Spleen (tissue), 11 donors: Measurements from ENCODE around the gene CCDC91. TPM values are rescaled to one million over a fixed set of nuclear protein-coding genes. Genes with fewer than 3 reads are reported as not detected.

Source experiments
- DNase-seq: peaks from one replicate; pipeline ENCODE4 v3.0.0-alpha.2; 2020
- H3K27ac ChIP-seq, 8 donors: fragments of 200-600 bp; sonication (generic) in 7 of 8; 1 replicate in 4 of 8; 2 replicates in 4 of 8; pipeline versions ENCODE4 v1.5.0 to v1.8.0; 2016 to 2021; ENCODE audit warnings: inconsistent platforms in 4 of 8, mild to moderate bottlenecking in 4 of 8, moderate library complexity in 1 of 8
- H3K27me3 ChIP-seq, 7 donors: fragments of 200-600 bp; sonication (generic) in 6 of 7; replicated peaks in 1 of 7; 1 replicate in 4 of 7; 2 replicates in 3 of 7; pipeline versions ENCODE4 v1.5.0 to v1.8.0; 2016 to 2021; ENCODE audit warnings: inconsistent platforms in 3 of 7, mild to moderate bottlenecking in 1 of 7
- H3K36me3 ChIP-seq, 6 donors: fragments of 200-600 bp; sonication (generic) in 5 of 6; 1 replicate in 4 of 6; 2 replicates in 2 of 6; pipeline versions ENCODE4 v1.5.0 to v1.8.0; 2016 to 2021; ENCODE audit warnings: inconsistent platforms in 2 of 6
- H3K4me1 ChIP-seq, 6 donors: fragments of 200-600 bp; sonication (generic) in 5 of 6; 1 replicate in 3 of 6; 2 replicates in 3 of 6; pipeline versions ENCODE4 v1.5.0 to v1.8.0; 2016 to 2021; ENCODE audit warnings: inconsistent platforms in 3 of 6
- H3K4me3 ChIP-seq, 8 donors: fragments of 200-600 bp; sonication (generic) in 7 of 8; 1 replicate in 4 of 8; 2 replicates in 4 of 8; pipeline versions ENCODE4 v1.5.0 to v1.8.0; 2016 to 2021; ENCODE audit warnings: inconsistent platforms in 4 of 8, mild to moderate bottlenecking in 4 of 8, moderate library complexity in 2 of 8
- H3K9me3 ChIP-seq, 8 donors: fragments of 200-600 bp; sonication (generic) in 7 of 8; 1 replicate in 4 of 8; 2 replicates in 4 of 8; pipeline versions ENCODE4 v1.5.0 to v1.8.0; 2016 to 2021; ENCODE audit warnings: inconsistent platforms in 4 of 8
- CTCF ChIP-seq, 11 experiments: fragments of 200-600 bp in 7 of 11; fragments of 450-650 bp in 4 of 11; sonication (generic) in 4 of 11; IDR thresholded peaks in 8 of 11; conservative IDR thresholded peaks in 3 of 11; 1 replicate in 7 of 11; 2 replicates in 4 of 11; pipeline versions ENCODE4 v1.4.0 to v1.8.0; 2016 to 2021; ENCODE audit warnings: antibody characterized with exemption in 11 of 11, inconsistent platforms in 4 of 11, mild to moderate bottlenecking in 1 of 11
- POLR2A ChIP-seq, 3 donors: fragments of 450-650 bp; IDR thresholded peaks; one replicate each; pipeline ENCODE4 v1.5.1; 2017; ENCODE audit warnings: antibody characterized with exemption in 3 of 3, mild to moderate bottlenecking in 1 of 3
- POLR2AphosphoS5 ChIP-seq, 3 donors: sonication (generic); formaldehyde crosslinking; IDR thresholded peaks; one replicate each; pipeline ENCODE4 v1.5.1; 2017; ENCODE audit warnings: antibody characterized with exemption in 3 of 3
- WGBS, 5 donors: extraction: QIAGEN DNeasy Blood & Tissue Kit in 3 of 5; methylation state at CpG; one replicate each; pipeline versions ENCODE4 v1.1.5 to v1.1.7; 2013 to 2018; 5-methylcytosine and 5-hydroxymethylcytosine counted together
- intact Hi-C: fragments of 100-400 bp; cut with DNase I; formaldehyde crosslinking; loops from one replicate; pipeline ENCODE4 v1.15.0; 2023; ENCODE audit warnings: low total_unique reads
- polyA plus RNA-seq, 3 donors: library from polyadenylated mRNA; stranded (reverse); fragments of 200-250 nt; gene quantifications; one replicate each; pipeline ENCODE4 v1.2.1, GENCODE V29; 2013
- total RNA-seq, 7 donors: library from RNA; depleted of rRNA in 3 of 7; stranded (reverse); fragments of >200 nt in 3 of 7; fragmentation: NEBNext Ultra II Directional in 4 of 7; extraction: Animal tissue kit (Norgen Biotek cat#: 25700) in 4 of 7; gene quantifications; one replicate each; pipeline versions ENCODE4 v1.1.0 to v1.2.1, GENCODE V29; 2016 to 2021
- donor health status: healthy with polysubstance abuse.
- donor health status: DM: no; HTN: no; CAD: no; lungs with moderate emphysema.
- donor health status: DM: no; HTN: no; CAD: no.
- donor health status: Bipolar disorder and iron deficiency.
- donor health status: healthy.
- donor health status: DM: no; HTN: no; CAD: no.
- donor health status: DM: yes; HTN: yes; CAD: no.

The CCDC91 gene
- total and polyA plus RNA-seq, 10 donors = 12.8 to 65.9 (median 43.4) TPM

- H3K27ac ChIP-seq = no peak overlapping the region
- WGBS, 5 donors = 78 to 88% (median 80%) methylated on average over 1 of the region's 1 CpG
- no peak overlapping the region for H3K4me3 ChIP-seq
- no peak for DNase-seq
- no peaks in the 10 kb centered on the region for H3K4me1 ChIP-seq
- no peaks in the 10 kb centered on the region for H3K9me3 ChIP-seq
- no peak for TF ChIP-seq CTCF (IDR thresholded peaks at IDR 0.05 in 8 of 11, conservative IDR thresholded peaks at IDR 0.05 in 3 of 11)
- H3K27me3 ChIP-seq = no peaks in the 10 kb centered on the region
- intact Hi-C loops = no loop called here
- no peaks in the 10 kb centered on the region for H3K36me3 ChIP-seq
Observed at GRCh38 chr12:28173440-28173839, 16.8 kb upstream of the CCDC91 start.

GRCh38 chr12:28175098-28175589, 15.1 kb upstream of the CCDC91 start:
- H3K9me3 ChIP-seq = no peaks in the 10 kb centered on the region
- intact Hi-C loops = no loop called here
- H3K36me3 ChIP-seq = no peaks in the 10 kb centered on the region
- H3K27me3 ChIP-seq = no peaks in the 10 kb centered on the region
- H3K4me1 ChIP-seq = no peaks in the 10 kb centered on the region
- no peak overlapping the region for H3K4me3 ChIP-seq
- 33 to 85% (median 49%) methylated on average over 1 of the region's 1 CpG for WGBS, 5 donors
- no peak overlapping the region for H3K27ac ChIP-seq
- TF ChIP-seq CTCF (IDR thresholded peaks at IDR 0.05 in 8 of 11, conservative IDR thresholded peaks at IDR 0.05 in 3 of 11) (no peak), POLR2AphosphoS5 (IDR thresholded peaks at IDR 0.05) (no peak), POLR2A (IDR thresholded peaks at IDR 0.05) (no peak)
- DNase-seq = no peak

DNA sequence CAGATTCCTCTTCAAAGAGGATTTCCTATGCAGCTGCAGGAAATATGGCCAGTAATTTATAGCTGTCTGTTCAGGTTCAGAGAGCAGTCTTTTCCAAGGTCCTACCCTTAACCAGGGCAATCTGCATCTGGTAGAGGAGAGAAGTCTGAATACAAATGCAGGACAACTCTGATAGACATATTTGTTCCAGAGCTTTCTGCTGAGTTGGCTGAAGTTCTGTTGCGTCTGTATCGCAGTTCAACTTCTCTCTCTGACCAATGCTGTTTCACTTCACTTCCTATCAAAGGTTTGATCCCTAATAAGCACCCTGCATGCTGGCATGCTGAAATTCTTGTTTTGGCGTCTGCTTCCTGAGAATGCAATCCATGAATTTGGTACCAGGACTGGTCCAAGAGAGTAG, 14.0 kb upstream of the CCDC91 start:
- Histone ChIP-seq H3K27ac (no peak overlapping the region), H3K36me3 (no peaks in the 10 kb centered on the region), H3K27me3 (no peaks in the 10 kb centered on the region), H3K4me1 (no peaks in the 10 kb centered on the region), H3K9me3 (no peaks in the 10 kb centered on the region), H3K4me3 (no peak overlapping the region)
- no peak for DNase-seq
- intact Hi-C loops = no loop called here
- TF ChIP-seq POLR2A (IDR thresholded peaks at IDR 0.05) = no peak
- 57 to 79% (median 72%) methylated on average over 3 of the region's 3 CpGs for WGBS, 5 donors

GRCh38 chr12:28177461-28177860, 12.8 kb upstream of the CCDC91 start:
- TF ChIP-seq CTCF (IDR thresholded peaks at IDR 0.05 in 8 of 11, conservative IDR thresholded peaks at IDR 0.05 in 3 of 11) (no peak), POLR2A (IDR thresholded peaks at IDR 0.05) (no peak)
- Histone ChIP-seq H3K4me1 (no peaks in the 10 kb centered on the region), H3K27me3 (no peaks in the 10 kb centered on the region), H3K4me3 (no peak overlapping the region), H3K36me3 (no peaks in the 10 kb centered on the region), H3K27ac (no peak overlapping the region), H3K9me3 (no peaks in the 10 kb centered on the region)
- 77 to 94% (median 79%) methylated on average over 2 of the region's 2 CpGs for WGBS, 5 donors
- DNase-seq = no peak
- intact Hi-C loops = no loop called here

GRCh38 chr12:28177905-28178304, 12.4 kb upstream of the CCDC91 start:
- no peaks in the 10 kb centered on the region for H3K27me3 ChIP-seq
- H3K27ac ChIP-seq = no peak overlapping the region
- no peaks in the 10 kb centered on the region for H3K4me1 ChIP-seq
- intact Hi-C loops = no loop called here
- TF ChIP-seq POLR2AphosphoS5 (IDR thresholded peaks at IDR 0.05) = no peak
- no peak for TF ChIP-seq CTCF (IDR thresholded peaks at IDR 0.05 in 8 of 11, conservative IDR thresholded peaks at IDR 0.05 in 3 of 11)
- TF ChIP-seq POLR2A (IDR thresholded peaks at IDR 0.05) = no peak
- no peaks in the 10 kb centered on the region for H3K9me3 ChIP-seq
- DNase-seq = no peak
- H3K36me3 ChIP-seq = no peaks in the 10 kb centered on the region
- H3K4me3 ChIP-seq = no peak overlapping the region
